PC-9 (cell line): Measurements from ENCODE around the gene CPXM1.

ENCODE experiments used
- EZH2 ChIP-seq: fragments of 200-600 bp; sonication (generic); IDR thresholded peaks from 2 replicates; pipeline ENCODE4 v1.8.0; 2017; ENCODE audit warnings: antibody characterized with exemption, low read depth
- TF ChIP-seq, protein P1 (sequence below): fragments of 200-600 bp; sonication (generic); conservative IDR thresholded peaks from 2 replicates; pipeline ENCODE4 v1.6.1; 2017; ENCODE audit warnings: mixed run types, antibody characterized with exemption, mild to moderate bottlenecking, moderate library complexity

DNA sequence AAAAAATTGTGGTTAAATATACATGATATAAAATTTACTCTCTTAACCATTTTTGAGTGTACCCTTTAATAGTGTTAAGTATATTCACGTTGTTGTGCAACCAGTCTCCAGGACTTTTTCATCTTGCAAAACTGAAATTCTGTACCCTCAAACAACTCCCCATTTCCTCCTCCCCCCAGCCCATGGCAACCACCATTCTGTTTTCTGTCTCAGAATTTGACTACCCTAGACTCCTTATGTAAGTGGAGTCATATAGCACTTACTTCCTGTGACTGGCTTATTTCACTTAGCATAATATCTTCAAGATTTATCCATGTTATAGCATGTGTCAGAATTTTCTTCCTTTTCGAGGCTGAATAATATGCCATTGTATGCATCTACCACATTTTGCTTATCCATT, 45.2 kb upstream of the CPXM1 start:
- TF ChIP-seq, protein P1, sequence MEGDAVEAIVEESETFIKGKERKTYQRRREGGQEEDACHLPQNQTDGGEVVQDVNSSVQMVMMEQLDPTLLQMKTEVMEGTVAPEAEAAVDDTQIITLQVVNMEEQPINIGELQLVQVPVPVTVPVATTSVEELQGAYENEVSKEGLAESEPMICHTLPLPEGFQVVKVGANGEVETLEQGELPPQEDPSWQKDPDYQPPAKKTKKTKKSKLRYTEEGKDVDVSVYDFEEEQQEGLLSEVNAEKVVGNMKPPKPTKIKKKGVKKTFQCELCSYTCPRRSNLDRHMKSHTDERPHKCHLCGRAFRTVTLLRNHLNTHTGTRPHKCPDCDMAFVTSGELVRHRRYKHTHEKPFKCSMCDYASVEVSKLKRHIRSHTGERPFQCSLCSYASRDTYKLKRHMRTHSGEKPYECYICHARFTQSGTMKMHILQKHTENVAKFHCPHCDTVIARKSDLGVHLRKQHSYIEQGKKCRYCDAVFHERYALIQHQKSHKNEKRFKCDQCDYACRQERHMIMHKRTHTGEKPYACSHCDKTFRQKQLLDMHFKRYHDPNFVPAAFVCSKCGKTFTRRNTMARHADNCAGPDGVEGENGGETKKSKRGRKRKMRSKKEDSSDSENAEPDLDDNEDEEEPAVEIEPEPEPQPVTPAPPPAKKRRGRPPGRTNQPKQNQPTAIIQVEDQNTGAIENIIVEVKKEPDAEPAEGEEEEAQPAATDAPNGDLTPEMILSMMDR: no peak
- TF ChIP-seq EZH2: no peak
